Activated CD8-positive, alpha-beta memory T cell treated with anti-CD3 and anti-CD28 coated beads, Interleukin-2, amount 50 U/mL, for 1 hour (primary cell): ENCODE data around the gene RTP4.
"Not testable (repeated sequence)": the region's sequence is repeated elsewhere in the genome, so short reads cannot be mapped to it uniquely, and the experiment has no call there.

Experiments
- DNase-seq: peaks from one replicate; pipeline ENCODE4 v3.0.0-alpha.2; 2020; ENCODE audit errors: extremely low read depth

RTP4 gene

GRCh38 chr3:187370051-187370450 is 1.9 kb downstream of the RTP4 start:
- no peak for DNase-seq

- DNase-seq: no peak
These were observed 7.4 kb downstream of the RTP4 start for GRCh38 chr3:187375581-187375980.

- DNase-seq: no peak
These were observed 9.7 kb downstream of the RTP4 start for GRCh38 chr3:187377842-187378241.

- no peak for DNase-seq
These were observed 14.5 kb downstream of the RTP4 start for GRCh38 chr3:187382609-187383151.

- DNase-seq: no peak
These were observed 15.1 kb downstream of the RTP4 start for GRCh38 chr3:187383246-187383645.

- no peak for DNase-seq
These were observed 17.1 kb downstream of the RTP4 start for GRCh38 chr3:187385296-187385695.

GRCh38 chr3:187396661-187397060 is 28.5 kb downstream of the RTP4 start:
- DNase-seq: no peak

GRCh38 chr3:187398955-187399354 is 30.8 kb downstream of the RTP4 start:
- DNase-seq: no peak

GRCh38 chr3:187400756-187401155 is 32.6 kb downstream of the RTP4 start:
- no peak for DNase-seq

GRCh38 chr3:187401856-187402255 is 33.7 kb downstream of the RTP4 start:
- DNase-seq: no peak

- no peak for DNase-seq
These were observed 35.6 kb downstream of the RTP4 start for GRCh38 chr3:187403768-187404288.

- no peak for DNase-seq
These were observed 38.7 kb downstream of the RTP4 start for GRCh38 chr3:187406927-187407326.

GRCh38 chr3:187411991-187412781 is 44.0 kb downstream of the RTP4 start:
- DNase-seq: not testable (repeated sequence)
